Progenitor cell of endocrine pancreas (in vitro differentiated cells): Measurements from ENCODE around the gene FAM219B. TPM values are rescaled to one million over a fixed set of nuclear protein-coding genes. Genes with fewer than 3 reads are reported as not detected.
"Not testable (repeated sequence)": the region's sequence is repeated elsewhere in the genome, so short reads cannot be mapped to it uniquely, and the experiment has no call there.

Experiments used
- DNase-seq: peaks from one replicate; pipeline ENCODE4 v3.0.0; 2021; ENCODE audit warnings: low spot score; ENCODE audit not compliant: unreplicated experiment
- H3K27ac Mint-ChIP-seq: 2 replicates; pipeline ENCODE4 v1.8.0; 2021; ENCODE audit warnings: mild to moderate bottlenecking, moderate library complexity, mixed read lengths
- H3K27me3 Mint-ChIP-seq: 2 replicates; pipeline ENCODE4 v1.8.0; 2021; ENCODE audit warnings: mixed read lengths
- H3K36me3 Mint-ChIP-seq: 2 replicates; pipeline ENCODE4 v1.8.0; 2022; ENCODE audit warnings: mixed read lengths; ENCODE audit not compliant: insufficient read depth
- H3K4me1 Mint-ChIP-seq: 2 replicates; pipeline ENCODE4 v1.8.0; 2021; ENCODE audit warnings: low read depth, mixed read lengths
- H3K4me3 Mint-ChIP-seq: 2 replicates; pipeline ENCODE4 v1.8.0; 2021; ENCODE audit warnings: low read depth, mild to moderate bottlenecking, moderate library complexity, mixed read lengths
- H3K9me3 Mint-ChIP-seq: 2 replicates; pipeline ENCODE4 v1.8.0; 2021; ENCODE audit warnings: low read depth, mixed read lengths
- CTCF ChIP-seq: fragments of 200-600 bp; sonication (generic); IDR thresholded peaks from one replicate; pipeline ENCODE4 v1.5.0; 2021; ENCODE audit warnings: antibody characterized with exemption, mild to moderate bottlenecking; ENCODE audit not compliant: unreplicated experiment
- total RNA-seq: library from RNA; stranded (reverse); gene quantifications from 2 replicates; pipeline ENCODE4 v1.2.1, GENCODE V29; 2021

Gene FAM219B
- total RNA-seq, 1 donor from 2014 or later = 118 TPM

- no peak for DNase-seq
- H3K4me1 Mint-ChIP-seq = peaks cover 15% of the 10 kb centered on the region
- H3K4me3 Mint-ChIP-seq = no peak overlapping the region
- H3K36me3 Mint-ChIP-seq = peaks cover 18% of the 10 kb centered on the region
- H3K9me3 Mint-ChIP-seq = no peaks in the 10 kb centered on the region
- no peak for TF ChIP-seq CTCF
- H3K27me3 Mint-ChIP-seq = no peaks in the 10 kb centered on the region
- no peak overlapping the region for H3K27ac Mint-ChIP-seq
Observed at GRCh38 chr15:74902295-74903075, 4.2 kb downstream of the FAM219B start.

- TF ChIP-seq CTCF = peak; percentile 89
- H3K9me3 Mint-ChIP-seq = no peaks in the 10 kb centered on the region
- no peak overlapping the region for H3K27ac Mint-ChIP-seq
- peak; percentile 25 for DNase-seq
- peaks cover 18% of the 10 kb centered on the region for H3K36me3 Mint-ChIP-seq
- H3K4me3 Mint-ChIP-seq = no peak overlapping the region
- H3K27me3 Mint-ChIP-seq = no peaks in the 10 kb centered on the region
- H3K4me1 Mint-ChIP-seq = peaks cover 11% of the 10 kb centered on the region
Observed at GRCh38 chr15:74901612-74902063, 5.0 kb downstream of the FAM219B start.

- H3K36me3 Mint-ChIP-seq = peaks cover 9% of the 10 kb centered on the region
- H3K9me3 Mint-ChIP-seq = no peaks in the 10 kb centered on the region
- H3K4me3 Mint-ChIP-seq = no peak overlapping the region
- H3K27ac Mint-ChIP-seq = peak overlapping the region; percentile 29
- no peaks in the 10 kb centered on the region for H3K27me3 Mint-ChIP-seq
- H3K4me1 Mint-ChIP-seq = no peaks in the 10 kb centered on the region
- DNase-seq = no peak
- no peak for TF ChIP-seq CTCF
Observed at GRCh38 chr15:74897300-74897701, 9.3 kb downstream of the FAM219B start.

- DNase-seq = no peak
- H3K4me1 Mint-ChIP-seq = no peaks in the 10 kb centered on the region
- no peaks in the 10 kb centered on the region for H3K9me3 Mint-ChIP-seq
- TF ChIP-seq CTCF = no peak
- no peak overlapping the region for H3K4me3 Mint-ChIP-seq
- H3K27me3 Mint-ChIP-seq = no peaks in the 10 kb centered on the region
- peaks cover 9% of the 10 kb centered on the region for H3K36me3 Mint-ChIP-seq
- H3K27ac Mint-ChIP-seq = no peak overlapping the region
Observed at GRCh38 chr15:74896316-74896715, 10.3 kb downstream of the FAM219B start.

GRCh38 chr15:74895830-74896229, 10.8 kb downstream of the FAM219B start:
- peaks cover 8% of the 10 kb centered on the region for H3K36me3 Mint-ChIP-seq

GRCh38 chr15:74894383-74894782, 12.3 kb downstream of the FAM219B start:
- H3K9me3 Mint-ChIP-seq, H3K4me1 Mint-ChIP-seq, H3K27me3 Mint-ChIP-seq, H3K27ac Mint-ChIP-seq, H3K4me3 Mint-ChIP-seq, H3K36me3 Mint-ChIP-seq, DNase-seq: not testable (repeated sequence)

More at GRCh38 chr15:74895830-74896229, 10.8 kb downstream of the FAM219B start:
- Mint-ChIP-seq H3K27ac (no peak overlapping the region), H3K9me3 (no peaks in the 10 kb centered on the region), H3K4me3 (no peak overlapping the region), H3K27me3 (no peaks in the 10 kb centered on the region), H3K4me1 (no peaks in the 10 kb centered on the region)
- DNase-seq = no peak
- no peak for TF ChIP-seq CTCF
